Kidney (tissue), 14 donors: ENCODE results near the gene ACOXL. TPM values are rescaled to one million over a fixed set of nuclear protein-coding genes. Genes with fewer than 3 reads are reported as not detected.

ENCODE experiments used
- DNase-seq, 5 donors: peaks; one replicate each; pipeline ENCODE4 v3.0.0-alpha.2; 2013 to 2020
- FAIRE-seq: peaks from 2 replicates; lab custom pipeline; 2012; peaks lifted over from hg19 to GRCh38; lab: Jason Lieb, UNC
- H3K27ac ChIP-seq, 2 donors: one replicate each; pipeline ENCODE4 v1.7.0; 2013; ENCODE audit warnings: low read depth in 2 of 2, low read length in 2 of 2, inconsistent platforms in 1 of 2
- H3K27me3 ChIP-seq: one replicate; pipeline ENCODE4 v1.7.1; 2013; ENCODE audit warnings: low read length, inconsistent platforms; ENCODE audit not compliant: control insufficient read depth, insufficient read depth
- H3K36me3 ChIP-seq, 3 donors: one replicate each; pipeline versions ENCODE4 v1.7.0 to v1.7.1; 2013; ENCODE audit warnings: low read length in 3 of 3, control low read depth in 1 of 3, inconsistent platforms in 1 of 3; ENCODE audit not compliant: insufficient read depth in 3 of 3, control insufficient read depth in 2 of 3
- H3K4me1 ChIP-seq, 3 donors: one replicate each; pipeline versions ENCODE4 v1.7.0 to v1.7.1; 2013; ENCODE audit warnings: low read length in 3 of 3, inconsistent platforms in 1 of 3, low read depth in 1 of 3; ENCODE audit not compliant: control insufficient read depth in 2 of 3, insufficient read depth in 2 of 3
- H3K4me3 ChIP-seq, 3 donors: one replicate each; pipeline versions ENCODE4 v1.7.0 to v1.8.1; 2013; ENCODE audit warnings: low read length in 3 of 3, control low read depth in 1 of 3, inconsistent platforms in 1 of 3
- H3K9ac ChIP-seq, 3 donors: one replicate each; pipeline versions ENCODE4 v1.7.0 to v1.7.1; 2013; ENCODE audit warnings: low read length in 3 of 3, control low read depth in 1 of 3, inconsistent platforms in 1 of 3
- H3K9me3 ChIP-seq, 3 donors: one replicate each; pipeline versions ENCODE4 v1.7.0 to v1.7.1; 2013; ENCODE audit warnings: low read length in 3 of 3, control low read depth in 1 of 3, inconsistent platforms in 1 of 3; ENCODE audit not compliant: control insufficient read depth in 2 of 3, insufficient read depth in 1 of 3
- CTCF ChIP-seq: IDR thresholded peaks from 3 replicates; pipeline ENCODE4 v1.5.1; 2012; ENCODE audit warnings: mild to moderate bottlenecking, moderate library complexity, borderline replicate concordance; ENCODE audit not compliant: insufficient read depth; ENCODE audit errors: extremely low read depth
- intact Hi-C: fragments of 100-400 bp; cut with DNase I; formaldehyde crosslinking; loops from one replicate; pipeline ENCODE4 v1.11.1; 2022
- polyA plus RNA-seq: library from polyadenylated mRNA; stranded (reverse); fragments of 350-450 nt; fragmentation: Illumina TruSeq; extraction: RNeasy Lipid Tissue Mini Kit (QIAGEN cat#74804); gene quantifications from one replicate; pipeline ENCODE4 v1.2.3, GENCODE V29; 2014; ENCODE audit warnings: low read depth, low replicate concordance; ENCODE audit not compliant: insufficient read depth
- total RNA-seq: library from RNA; stranded (reverse); fragmentation: NEBNext Ultra II Directional; extraction: Animal tissue kit (Norgen Biotek cat#: 25700); gene quantifications from one replicate; pipeline ENCODE4 v1.2.1, GENCODE V29; 2021
- donor health status: control.
- donor health status: control.
- donor health status: control.
- donor health status: control.
- donor health status: control.
- donor health status: DM: yes; HTN: yes; CAD: no.
- donor health status: Normal renal cell carcinoma (clear cell type).

ACOXL gene
- total and polyA plus RNA-seq, 2 donors from 2014 or later, result 2.0 TPM; not detected in 1

GRCh38 chr2:110943070-110943634 lies 210.8 kb downstream of the ACOXL start:
- Histone ChIP-seq H3K4me1 (peaks cover 0 to 6% (median 5%) of the 10 kb centered on the region in 3 donors), H3K4me3 (no peak overlapping the region), H3K27ac (no peak overlapping the region), H3K9me3 (no peaks in the 10 kb centered on the region), H3K27me3 (no peaks in the 10 kb centered on the region), H3K36me3 (no peaks in the 10 kb centered on the region), H3K9ac (no peak overlapping the region)
- DNase-seq (no peak), FAIRE-seq (no peak)
- TF ChIP-seq CTCF, result no peak
- intact Hi-C loops, result no loop called here

- DNase-seq (peak in 2 of 5 donors; percentile 26 to 30), FAIRE-seq (no peak)
- intact Hi-C loops, result no loop called here
These were observed 214.5 kb downstream of the ACOXL start for GRCh38 chr2:110946902-110947301.

GRCh38 chr2:110948027-110948674 lies 215.8 kb downstream of the ACOXL start:
- Histone ChIP-seq H3K27me3 (no peaks in the 10 kb centered on the region), H3K36me3 (no peaks in the 10 kb centered on the region), H3K9ac (no peak overlapping the region), H3K4me3 (no peak overlapping the region), H3K27ac (no peak overlapping the region), H3K4me1 (peaks cover 0 to 6% (median 5%) of the 10 kb centered on the region in 3 donors), H3K9me3 (no peaks in the 10 kb centered on the region)
- peak in 2 of 5 donors; percentile 54 to 64 for DNase-seq
- FAIRE-seq, result no peak
- intact Hi-C loops, result no loop called here
- TF ChIP-seq CTCF, result no peak

More at GRCh38 chr2:110946902-110947301, 214.5 kb downstream of the ACOXL start:
- Histone ChIP-seq H3K4me3 (peak overlapping the region in 2 of 3 donors; percentile 6 to 12), H3K27ac (no peak overlapping the region), H3K36me3 (no peaks in the 10 kb centered on the region), H3K9me3 (no peaks in the 10 kb centered on the region), H3K9ac (no peak overlapping the region), H3K4me1 (peaks cover 0 to 6% (median 5%) of the 10 kb centered on the region in 3 donors), H3K27me3 (no peaks in the 10 kb centered on the region)
- TF ChIP-seq CTCF, result no peak
